SK-N-SH (cell line): ENCODE measurements around the gene CELSR1. TPM values are rescaled to one million over a fixed set of nuclear protein-coding genes. Genes with fewer than 3 reads are reported as not detected.

Experiments used
- CTCF ChIA-PET: fragments of 300-600, 350-600 bp; formaldehyde crosslinking; extraction: SDS; loops from one replicate; lab custom pipeline; 2021; lab: Yijun Ruan, JAX
- POLR2A ChIA-PET: fragments of 350-600 bp; sonication (Branson Sonifier 250); formaldehyde crosslinking; extraction: SDS; loops from one replicate; lab custom pipeline; 2020; ENCODE audit warnings: antibody characterized with exemption, inconsistent platforms; lab: Yijun Ruan, JAX
- DNase-seq: peaks from one replicate; pipeline ENCODE4 v3.0.0; 2012
- H2AFZ ChIP-seq: fragments of 200-600 bp; sonication (generic); 2 replicates; pipeline ENCODE4 v1.8.1; 2016; ENCODE audit warnings: antibody characterized with exemption, mild to moderate bottlenecking, low read depth
- H3F3A ChIP-seq: fragments of 200-600 bp; sonication (generic); replicated peaks from 2 replicates; pipeline ENCODE3; 2016; ENCODE audit warnings: antibody characterized with exemption, mild to moderate bottlenecking; ENCODE audit not compliant: insufficient read depth
- H3K27ac ChIP-seq, 2 experiments: fragments of 200-500 bp in 1 of 2; fragments of 200-600 bp in 1 of 2; sonication (Bioruptor generic) in 1 of 2; sonication (generic), shearing (Covaris generic) in 1 of 2; 2 replicates each; pipeline versions ENCODE4 v1.5.1 to v1.6.1; 2014 to 2016; ENCODE audit warnings: low read depth in 2 of 2, inconsistent platforms in 1 of 2, low read length in 1 of 2, mild to moderate bottlenecking in 1 of 2, mixed read lengths in 1 of 2
- H3K27me3 ChIP-seq: fragments of 200-600 bp; sonication (generic), shearing (Covaris generic); 2 replicates; pipeline ENCODE4 v1.6.1; 2016; ENCODE audit warnings: mixed run types; ENCODE audit not compliant: insufficient read depth
- H3K36me3 ChIP-seq, 2 experiments: fragments of 200-500 bp in 1 of 2; fragments of 200-600 bp in 1 of 2; sonication (Bioruptor generic) in 1 of 2; sonication (generic) in 1 of 2; replicated peaks in 1 of 2; 2 replicates each; pipeline versions ENCODE3 to v1.5.1; 2014 to 2016; ENCODE audit warnings: low read length in 1 of 2, mild to moderate bottlenecking in 1 of 2; ENCODE audit not compliant: insufficient read depth in 2 of 2, control insufficient read depth in 1 of 2
- H3K4me1 ChIP-seq, 2 experiments: fragments of 200-500 bp in 1 of 2; fragments of 200-600 bp in 1 of 2; sonication (Bioruptor generic) in 1 of 2; sonication (generic), shearing (Covaris generic) in 1 of 2; 2 replicates each; pipeline versions ENCODE4 v1.5.1 to v1.6.1; 2014 to 2016; ENCODE audit warnings: low read depth in 1 of 2, low read length in 1 of 2, mixed run types in 1 of 2; ENCODE audit not compliant: insufficient read depth in 2 of 2, control insufficient read depth in 1 of 2
- H3K4me2 ChIP-seq: fragments of 200-600 bp; sonication (generic), shearing (Covaris generic); 2 replicates; pipeline ENCODE4 v1.6.1; 2017; ENCODE audit warnings: mixed run types
- H3K4me3 ChIP-seq, 2 experiments: fragments of 200-500 bp in 1 of 2; fragments of 200-600 bp in 1 of 2; sonication (Bioruptor generic) in 1 of 2; sonication (generic), shearing (Covaris generic) in 1 of 2; 2 replicates each; pipeline versions ENCODE4 v1.5.1 to v1.8.1; 2014 to 2016; ENCODE audit warnings: low read depth in 2 of 2, inconsistent platforms in 1 of 2, low read length in 1 of 2, mild to moderate bottlenecking in 1 of 2, mixed read lengths in 1 of 2, moderate library complexity in 1 of 2
- H3K79me2 ChIP-seq: fragments of 200-600 bp; sonication (generic); 2 replicates; pipeline ENCODE4 v1.8.1; 2017; ENCODE audit warnings: mild to moderate bottlenecking; ENCODE audit not compliant: insufficient read depth
- H3K9ac ChIP-seq: fragments of 200-600 bp; sonication (generic); 2 replicates; pipeline ENCODE4 v1.6.1; 2017; ENCODE audit warnings: mixed run types
- H3K9me2 ChIP-seq: fragments of 200-600 bp; sonication (generic); 2 replicates; pipeline ENCODE4 v1.6.1; 2017; ENCODE audit warnings: mixed run types
- H3K9me3 ChIP-seq: fragments of 200-600 bp; sonication (generic); 2 replicates; pipeline ENCODE4 v1.6.1; 2017; ENCODE audit warnings: mixed run types, mild to moderate bottlenecking, moderate library complexity
- H4K20me1 ChIP-seq: fragments of 200-600 bp; sonication (generic); 2 replicates; pipeline ENCODE4 v1.6.1; 2017; ENCODE audit warnings: mild to moderate bottlenecking, mixed run types; ENCODE audit not compliant: insufficient read depth
- CTCF ChIP-seq: fragments of 200-600 bp; sonication (generic); IDR thresholded peaks from 2 replicates; pipeline ENCODE4 v1.6.1; 2017; ENCODE audit warnings: antibody characterized with exemption, mild to moderate bottlenecking, moderate library complexity
- ELF1 ChIP-seq: IDR thresholded peaks from 2 replicates; pipeline ENCODE4 v1.4.0; 2012
- EP300 ChIP-seq, 2 experiments: IDR thresholded peaks; 2 replicates each; pipeline versions ENCODE4 v1.4.0 to v1.6.1; 2012; ENCODE audit warnings: borderline replicate concordance in 1 of 2, low read depth in 1 of 2, low read length in 1 of 2
- EZH2phosphoT487 ChIP-seq: fragments of 200-600 bp; sonication (generic); IDR thresholded peaks from 2 replicates; pipeline ENCODE4 v1.6.1; 2017; ENCODE audit warnings: low read depth, mixed run types, mild to moderate bottlenecking, antibody characterized with exemption, moderate library complexity, borderline replicate concordance
- FOXJ3 ChIP-seq: sonication (generic); formaldehyde crosslinking; IDR thresholded peaks from 2 replicates; pipeline ENCODE4 v1.5.1; 2020; ENCODE audit warnings: mild to moderate bottlenecking, missing genetic modification reagents
- GATA2 ChIP-seq: sonication (generic); formaldehyde crosslinking; IDR thresholded peaks from 2 replicates; pipeline ENCODE4 v1.5.0; 2020; ENCODE audit warnings: mild to moderate bottlenecking, missing genetic modification reagents
- IRF3 ChIP-seq: fragments of 150-350 bp; IDR thresholded peaks from 2 replicates; pipeline ENCODE4 v1.6.1; 2016; ENCODE audit warnings: mild to moderate bottlenecking, low read depth, low read length
- JUND ChIP-seq: IDR thresholded peaks from 2 replicates; pipeline ENCODE4 v1.4.0; 2012
- MAX ChIP-seq: IDR thresholded peaks from 2 replicates; pipeline ENCODE4 v1.4.0; 2012; ENCODE audit warnings: low read depth
- MXI1 ChIP-seq: IDR thresholded peaks from 2 replicates; pipeline ENCODE4 v1.6.1; 2012; ENCODE audit warnings: mild to moderate bottlenecking, low read depth, low read length, improper control_type of control experiment
- POLR2AphosphoS5 ChIP-seq: IDR thresholded peaks from 2 replicates; pipeline ENCODE4 v1.6.1; 2012; ENCODE audit warnings: low read depth, low read length
- RAD21 ChIP-seq: IDR thresholded peaks from 2 replicates; pipeline ENCODE4 v1.6.1; 2012; ENCODE audit warnings: mild to moderate bottlenecking, low read length
- RFX5 ChIP-seq: IDR thresholded peaks from 2 replicates; pipeline ENCODE4 v1.6.1; 2012; ENCODE audit warnings: mild to moderate bottlenecking, improper control_type of control experiment, low read length
- RXRA ChIP-seq: IDR thresholded peaks from 2 replicates; pipeline ENCODE4 v1.4.0; 2012; ENCODE audit warnings: low read depth, mild to moderate bottlenecking, borderline replicate concordance
- SMC3 ChIP-seq: IDR thresholded peaks from 2 replicates; pipeline ENCODE4 v1.6.1; 2012; ENCODE audit warnings: low read depth, low read length, improper control_type of control experiment
- TAF1 ChIP-seq: IDR thresholded peaks from 2 replicates; pipeline ENCODE4 v1.6.1; 2012; ENCODE audit warnings: low read depth, mild to moderate bottlenecking, low read length, moderate library complexity, borderline replicate concordance
- TCF12 ChIP-seq: IDR thresholded peaks from 2 replicates; pipeline ENCODE4 v1.4.0; 2012
- TEAD4 ChIP-seq: IDR thresholded peaks from 2 replicates; pipeline ENCODE4 v1.4.0; 2012; ENCODE audit warnings: mild to moderate bottlenecking, borderline replicate concordance; ENCODE audit not compliant: insufficient read depth
- YY1 ChIP-seq: IDR thresholded peaks from 2 replicates; pipeline ENCODE4 v1.4.0; 2012; ENCODE audit warnings: low read depth, mild to moderate bottlenecking
- WGBS: methylation state at CpG from one replicate; pipeline ENCODE4 v1.1.6; 2017; ENCODE audit warnings: low lambda C conversion rate; 5-methylcytosine and 5-hydroxymethylcytosine counted together
- polyA plus RNA-seq, 3 experiments: library from polyadenylated mRNA; depleted of rRNA; stranded (reverse); fragments of >200 nt; gene quantifications; 2 replicates each; pipeline ENCODE4 v1.2.3, GENCODE V29; 2012

Gene CELSR1
- polyA plus RNA-seq, 1 of the 3 experiments (the other 2 are of a cell fraction): 5.0 TPM

GRCh38 chr22:46500201-46500600, 37.2 kb downstream of the CELSR1 start:
- Histone ChIP-seq H3F3A (peaks cover 9% of the 10 kb centered on the region), H3K9me3 (no peaks in the 10 kb centered on the region), H4K20me1 (no peaks in the 10 kb centered on the region), H3K27me3 (no peaks in the 10 kb centered on the region), H3K36me3 (no peaks in the 10 kb centered on the region), H3K4me3 (no peak overlapping the region), H3K4me2 (no peak overlapping the region), H3K9ac (no peak overlapping the region), H3K4me1 (peaks cover 0 to 8% of the 10 kb centered on the region in 2 experiments; a peak in 1 of 4 replicates), H3K27ac (no peak overlapping the region), H3K79me2 (no peaks in the 10 kb centered on the region), H3K9me2 (no peaks in the 10 kb centered on the region), H2AFZ (no peak overlapping the region)
- TF ChIP-seq EZH2phosphoT487 (no peak), RFX5 (no peak), GATA2 (CRISPR knock-in tag) (no peak), TAF1 (no peak), RXRA (no peak)
- 83% methylated on average over 10 of the region's 15 CpGs for WGBS
- ChIA-PET POLR2A (no interaction called here), CTCF (interaction anchor here (1.3 kb wide), 1 partner anchor 133 kb away, joined by 3 read pairs; no protein-coding TSS in a partner anchor)
- DNase-seq: no peak

GRCh38 chr22:46499805-46500189, 37.6 kb downstream of the CELSR1 start:
- CTCF ChIA-PET: interaction anchor here (1.3 kb wide), 1 partner anchor 132 kb away, joined by 3 read pairs; no protein-coding TSS in a partner anchor
- Histone ChIP-seq H3K9me2 (no peaks in the 10 kb centered on the region), H3K4me2 (no peak overlapping the region), H3K4me1 (peaks cover 0 to 8% of the 10 kb centered on the region in 2 experiments; a peak in 1 of 4 replicates), H4K20me1 (no peaks in the 10 kb centered on the region), H3K36me3 (no peaks in the 10 kb centered on the region), H3K9me3 (no peaks in the 10 kb centered on the region), H3K9ac (no peak overlapping the region), H3K79me2 (no peaks in the 10 kb centered on the region), H2AFZ (no peak overlapping the region), H3F3A (peaks cover 9% of the 10 kb centered on the region), H3K27me3 (no peaks in the 10 kb centered on the region), H3K4me3 (no peak overlapping the region), H3K27ac (no peak overlapping the region)
- DNase-seq: no peak
- TF ChIP-seq EP300 (IDR thresholded peaks at IDR 0.05; ENCODE audit: borderline replicate concordance in 1 of 2, low read depth in 1 of 2, low read length in 1 of 2): no peak
- no peak for TF ChIP-seq JUND
- TF ChIP-seq FOXJ3: no peak
- no peak for TF ChIP-seq MAX
- TF ChIP-seq TEAD4: no peak
- no peak for TF ChIP-seq EZH2phosphoT487
- WGBS: 90% methylated on average over 12 of the region's 12 CpGs
- POLR2A ChIA-PET: no interaction called here

- Histone ChIP-seq H3K79me2 (no peaks in the 10 kb centered on the region), H3K4me2 (no peak overlapping the region), H4K20me1 (no peaks in the 10 kb centered on the region), H3K27me3 (no peaks in the 10 kb centered on the region), H3K9me2 (no peaks in the 10 kb centered on the region), H3K9me3 (no peaks in the 10 kb centered on the region), H3K9ac (no peak overlapping the region), H3K4me1 (no peaks in the 10 kb centered on the region; a peak in 1 of 4 replicates), H3F3A (no peaks in the 10 kb centered on the region), H2AFZ (no peak overlapping the region), H3K36me3 (no peaks in the 10 kb centered on the region), H3K27ac (no peak overlapping the region), H3K4me3 (no peak overlapping the region)
- 30% methylated on average over 6 of the region's 11 CpGs for WGBS
- POLR2A ChIA-PET: no interaction called here
- CTCF ChIA-PET: no interaction called here
- peak; percentile 46 for DNase-seq
- TF ChIP-seq JUND (no peak), MAX (no peak), MXI1 (no peak), RXRA (no peak), IRF3 (no peak), EP300 (IDR thresholded peaks at IDR 0.05; ENCODE audit: borderline replicate concordance in 1 of 2, low read depth in 1 of 2, low read length in 1 of 2) (no peak), YY1 (no peak), TCF12 (no peak), ELF1 (no peak), POLR2AphosphoS5 (no peak), GATA2 (CRISPR knock-in tag) (no peak), SMC3 (no peak), RAD21 (no peak), TAF1 (no peak), EZH2phosphoT487 (no peak), FOXJ3 (no peak), CTCF (no peak)
Measured at GRCh38 chr22:46491946-46492345, 45.5 kb downstream of the CELSR1 start.
